ENCODE measurements around the gene COL18A1.

The COL18A1 gene

GRCh38 chr21:45531393-45532215 lies 126.6 kb downstream of the COL18A1 start:
- TF ChIP-seq ZFP30 (CRISPR knock-in tag; IDR thresholded peaks at IDR 0.05) (no peak), TSHZ2 (CRISPR knock-in tag; IDR thresholded peaks at IDR 0.05) (no peak), CREB5 (CRISPR knock-in tag; IDR thresholded peaks at IDR 0.05; ENCODE audit: low read depth) (no peak), PPARA (CRISPR knock-in tag; IDR thresholded peaks at IDR 0.05; ENCODE audit: borderline replicate concordance) (no peak), ZNF565 (CRISPR knock-in tag; conservative IDR thresholded peaks at IDR 0.05; ENCODE audit: low read depth) (no peak), OSR1 (CRISPR knock-in tag; IDR thresholded peaks at IDR 0.05) (no peak), GLIS3 (CRISPR knock-in tag; IDR thresholded peaks at IDR 0.05) (no peak), PATZ1 (CRISPR knock-in tag; IDR thresholded peaks at IDR 0.05; ENCODE audit: borderline replicate concordance) (no peak), ESRRG (CRISPR knock-in tag; IDR thresholded peaks at IDR 0.05) (no peak), ARNTL (CRISPR knock-in tag; IDR thresholded peaks at IDR 0.05; ENCODE audit: borderline replicate concordance, low read depth) (no peak), RARB (CRISPR knock-in tag; IDR thresholded peaks at IDR 0.05) (no peak), POU6F1 (CRISPR knock-in tag; IDR thresholded peaks at IDR 0.05; ENCODE audit: borderline replicate concordance, low read depth) (no peak), ISL1 (CRISPR knock-in tag; IDR thresholded peaks at IDR 0.05) (no peak)
- ATAC-seq: no peak

GRCh38 chr21:45532826-45533360 lies 127.9 kb downstream of the COL18A1 start:
- TF ChIP-seq CSRNP3 (CRISPR knock-in tag; IDR thresholded peaks at IDR 0.05) (no peak), SNAI2 (CRISPR knock-in tag; IDR thresholded peaks at IDR 0.05) (no peak), PATZ1 (CRISPR knock-in tag; IDR thresholded peaks at IDR 0.05; ENCODE audit: borderline replicate concordance) (no peak), ISL1 (CRISPR knock-in tag; IDR thresholded peaks at IDR 0.05) (no peak), PPARA (CRISPR knock-in tag; IDR thresholded peaks at IDR 0.05; ENCODE audit: borderline replicate concordance) (no peak), RARB (CRISPR knock-in tag; IDR thresholded peaks at IDR 0.05) (no peak), ZNF70 (CRISPR knock-in tag; IDR thresholded peaks at IDR 0.05) (no peak), ZNF565 (CRISPR knock-in tag; conservative IDR thresholded peaks at IDR 0.05; ENCODE audit: low read depth) (no peak), TCF4 (CRISPR knock-in tag; IDR thresholded peaks at IDR 0.05; ENCODE audit: borderline replicate concordance) (no peak), OSR1 (CRISPR knock-in tag; IDR thresholded peaks at IDR 0.05) (no peak), ZFP3 (CRISPR knock-in tag; IDR thresholded peaks at IDR 0.05) (no peak), ZNF8 (CRISPR knock-in tag; IDR thresholded peaks at IDR 0.05) (no peak), POU6F1 (CRISPR knock-in tag; IDR thresholded peaks at IDR 0.05; ENCODE audit: borderline replicate concordance, low read depth) (no peak), ZFP30 (CRISPR knock-in tag; IDR thresholded peaks at IDR 0.05) (no peak)
- no peak for ATAC-seq
